HepG2 (cell line): ENCODE measurements around the gene PKLR. TPM values are rescaled to one million over a fixed set of nuclear protein-coding genes. Genes with fewer than 3 reads are reported as not detected.

ENCODE experiments used
- CHD2 ChIP-seq: IDR thresholded peaks from 2 replicates; pipeline ENCODE4 v1.6.1; 2011; ENCODE audit warnings: low read depth, low read length, improper control_type of control experiment
- EHMT2 ChIP-seq: fragments of 200-600 bp; sonication (generic); IDR thresholded peaks from 2 replicates; pipeline ENCODE4 v1.7.0; 2017; ENCODE audit warnings: antibody characterized with exemption, low read depth, low read length, borderline replicate concordance
- HOXA5 ChIP-seq: sonication (generic); formaldehyde crosslinking; IDR thresholded peaks from 2 replicates; pipeline ENCODE4 v1.4.0; 2020; ENCODE audit warnings: missing genetic modification reagents
- KDM2A ChIP-seq: sonication (generic); formaldehyde crosslinking; IDR thresholded peaks from 2 replicates; pipeline ENCODE4 v1.4.0; 2020; ENCODE audit warnings: low read depth, missing genetic modification reagents, borderline replicate concordance
- NFYB ChIP-seq: sonication (generic); formaldehyde crosslinking; IDR thresholded peaks from 2 replicates; pipeline ENCODE4 v1.4.0; 2020; ENCODE audit warnings: missing genetic modification reagents
- RCOR2 ChIP-seq: IDR thresholded peaks from 2 replicates; pipeline ENCODE4 v1.6.1; 2016; ENCODE audit warnings: missing biosample characterization, missing genetic modification reagents
- SATB2 ChIP-seq: sonication (generic); formaldehyde crosslinking; IDR thresholded peaks from 2 replicates; pipeline ENCODE4 v1.5.0; 2020; ENCODE audit warnings: missing genetic modification reagents
- SNAPC4 ChIP-seq: sonication (generic); formaldehyde crosslinking; IDR thresholded peaks from 2 replicates; pipeline ENCODE4 v1.4.0; 2020; ENCODE audit warnings: mild to moderate bottlenecking, missing genetic modification reagents
- TCF7L2 ChIP-seq: IDR thresholded peaks from 2 replicates; pipeline ENCODE4 v1.6.1; 2011; ENCODE audit warnings: mild to moderate bottlenecking, low read depth, low read length, moderate library complexity
- ZBTB21 ChIP-seq: sonication (generic); formaldehyde crosslinking; IDR thresholded peaks from 2 replicates; pipeline ENCODE4 v1.4.0; 2020; ENCODE audit warnings: missing genetic modification reagents
- ZFP36 ChIP-seq: fragments of 150-350 bp; IDR thresholded peaks from 2 replicates; pipeline ENCODE4 v1.6.1; 2018; ENCODE audit warnings: borderline replicate concordance, low read length, low read depth; ENCODE audit not compliant: partially characterized antibody
- ZFX ChIP-seq: sonication (generic); formaldehyde crosslinking; IDR thresholded peaks from 2 replicates; pipeline ENCODE4 v1.4.0; 2020; ENCODE audit warnings: mild to moderate bottlenecking, low read depth, missing genetic modification reagents, moderate library complexity
- ZNF282 ChIP-seq: fragments of 450-650 bp; IDR thresholded peaks from 2 replicates; pipeline ENCODE4 v1.6.1; 2018; ENCODE audit not compliant: partially characterized antibody
- ZNF337 ChIP-seq: sonication (generic); formaldehyde crosslinking; IDR thresholded peaks from 2 replicates; pipeline ENCODE4 v1.5.1; 2020; ENCODE audit warnings: missing genetic modification reagents, low read depth, mild to moderate bottlenecking, borderline replicate concordance
- ZNF33A ChIP-seq: sonication (generic); formaldehyde crosslinking; IDR thresholded peaks from 2 replicates; pipeline ENCODE4 v1.5.1; 2020; ENCODE audit warnings: missing genetic modification reagents, mild to moderate bottlenecking, moderate library complexity, borderline replicate concordance
- ZNF558 ChIP-seq: sonication (generic); formaldehyde crosslinking; IDR thresholded peaks from 2 replicates; pipeline ENCODE4 v1.9.0; 2022; ENCODE audit warnings: mild to moderate bottlenecking, missing genetic modification reagents, borderline replicate concordance
- ZNF749 ChIP-seq: sonication (generic); formaldehyde crosslinking; IDR thresholded peaks from 2 replicates; pipeline ENCODE4 v1.8.0; 2022; ENCODE audit warnings: mild to moderate bottlenecking, missing genetic modification reagents, moderate library complexity, borderline replicate concordance
- polyA plus RNA-seq, 8 experiments: library from polyadenylated mRNA; depleted of rRNA in 3 of 8; stranded (reverse) in 7 of 8; unstranded in 1 of 8; fragments of >200 nt; fragmentation: Illumina TruSeq in 4 of 8; extraction: Trizol in 4 of 8; gene quantifications; 2 replicates each; pipeline versions ENCODE4 v1.2.1 to v1.2.3, GENCODE V29; 2011 to 2016; ENCODE audit warnings: low read depth in 4 of 8, missing spikeins in 1 of 8, mixed read lengths in 1 of 8; ENCODE audit not compliant: insufficient read depth in 1 of 8
- total RNA-seq, 5 experiments: library from RNA; depleted of rRNA; stranded (reverse); fragments of >200 nt; fragmentation: Illumina TruSeq; extraction: Trizol; gene quantifications; 2 replicates each; pipeline ENCODE4 v1.2.3, GENCODE V29; 2016; ENCODE audit warnings: low read depth in 1 of 5
- TF ChIP-seq, protein P1 (sequence below), 2 experiments: IDR thresholded peaks; 2 replicates each; pipeline ENCODE4 v1.6.1; 2011 to 2012; ENCODE audit warnings: low read length in 2 of 2, borderline replicate concordance in 1 of 2, low read depth in 1 of 2, mild to moderate bottlenecking in 1 of 2, moderate library complexity in 1 of 2

Gene PKLR
- total and polyA plus RNA-seq, 2 of the 13 experiments (the other 11 are each of a cell fraction or from before 2014, with no cell fraction given) = 10.3 to 29.3 TPM

DNA sequence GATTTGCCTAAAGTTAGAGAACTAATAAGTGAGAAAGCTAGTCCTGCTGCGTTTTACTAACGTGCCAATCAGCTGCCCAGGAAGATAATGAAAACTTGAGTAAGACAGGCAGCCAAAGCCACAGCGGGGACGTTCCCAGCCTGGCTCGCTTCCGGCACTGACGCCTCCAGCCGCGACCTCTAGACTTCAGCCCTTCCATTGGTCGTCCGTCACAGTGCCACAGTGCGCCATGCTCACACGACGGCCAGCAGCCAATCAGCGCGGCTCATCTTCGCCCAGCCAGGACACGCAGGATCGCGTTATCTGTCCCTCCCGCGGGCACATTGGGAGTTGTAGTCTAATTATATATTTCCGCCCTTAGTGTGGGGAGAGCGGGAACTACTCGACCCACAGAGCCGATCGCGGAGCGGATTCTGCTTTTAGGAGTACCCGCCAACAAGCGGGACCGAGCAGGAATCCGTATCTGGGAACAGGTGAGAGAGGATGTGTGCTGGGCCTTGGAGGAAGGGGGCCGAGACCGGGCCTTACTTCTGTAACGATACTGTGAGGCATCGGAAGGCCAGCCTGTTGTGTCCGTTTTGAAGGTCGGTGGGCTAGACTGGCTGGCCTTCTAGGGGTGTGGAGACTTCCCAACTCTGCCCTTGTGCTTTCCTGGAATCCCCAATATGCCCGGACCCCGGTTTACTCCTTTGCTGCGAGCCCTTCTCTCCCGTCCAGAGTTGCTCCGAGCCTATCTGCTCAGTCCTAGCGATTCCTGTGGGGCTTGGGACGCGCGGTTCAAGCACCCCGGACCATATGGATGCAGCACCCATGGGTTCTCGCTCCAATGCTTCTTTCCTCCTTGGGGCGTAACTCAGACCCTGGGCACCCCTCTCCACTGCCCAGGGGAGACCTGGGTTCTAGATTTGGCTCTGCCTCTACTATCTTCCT lies 7.5 kb upstream of the PKLR start, which contains the start of gene FDPS (continued):
- TF ChIP-seq ZNF558 (CRISPR knock-in tag) (0 out of 2 replicates have a peak, but pooled peaks have one; percentile 66), ZFX (CRISPR knock-in tag) (peak; percentile 81), ZNF337 (CRISPR knock-in tag) (no peak), ZNF749 (CRISPR knock-in tag) (0 out of 2 replicates have a peak, but pooled peaks have one; percentile 45), SATB2 (0 out of 2 replicates have a peak, but pooled peaks have one; percentile 26), ZFP36 (no peak), KDM2A (CRISPR knock-in tag) (peak; percentile 91), CHD2 (peak; percentile 92), SNAPC4 (CRISPR knock-in tag) (no peak), ZNF33A (CRISPR knock-in tag) (no peak), TCF7L2 (no peak), HOXA5 (peak; percentile 52; the same call in 1 of the 2 replicates), RCOR2 (no peak), ZNF282 (no peak), ZBTB21 (CRISPR knock-in tag) (no peak), NFYB (CRISPR knock-in tag) (peak; percentile 97), EHMT2 (no peak; the same call in 1 of the 2 replicates)
- TF ChIP-seq, protein P1, sequence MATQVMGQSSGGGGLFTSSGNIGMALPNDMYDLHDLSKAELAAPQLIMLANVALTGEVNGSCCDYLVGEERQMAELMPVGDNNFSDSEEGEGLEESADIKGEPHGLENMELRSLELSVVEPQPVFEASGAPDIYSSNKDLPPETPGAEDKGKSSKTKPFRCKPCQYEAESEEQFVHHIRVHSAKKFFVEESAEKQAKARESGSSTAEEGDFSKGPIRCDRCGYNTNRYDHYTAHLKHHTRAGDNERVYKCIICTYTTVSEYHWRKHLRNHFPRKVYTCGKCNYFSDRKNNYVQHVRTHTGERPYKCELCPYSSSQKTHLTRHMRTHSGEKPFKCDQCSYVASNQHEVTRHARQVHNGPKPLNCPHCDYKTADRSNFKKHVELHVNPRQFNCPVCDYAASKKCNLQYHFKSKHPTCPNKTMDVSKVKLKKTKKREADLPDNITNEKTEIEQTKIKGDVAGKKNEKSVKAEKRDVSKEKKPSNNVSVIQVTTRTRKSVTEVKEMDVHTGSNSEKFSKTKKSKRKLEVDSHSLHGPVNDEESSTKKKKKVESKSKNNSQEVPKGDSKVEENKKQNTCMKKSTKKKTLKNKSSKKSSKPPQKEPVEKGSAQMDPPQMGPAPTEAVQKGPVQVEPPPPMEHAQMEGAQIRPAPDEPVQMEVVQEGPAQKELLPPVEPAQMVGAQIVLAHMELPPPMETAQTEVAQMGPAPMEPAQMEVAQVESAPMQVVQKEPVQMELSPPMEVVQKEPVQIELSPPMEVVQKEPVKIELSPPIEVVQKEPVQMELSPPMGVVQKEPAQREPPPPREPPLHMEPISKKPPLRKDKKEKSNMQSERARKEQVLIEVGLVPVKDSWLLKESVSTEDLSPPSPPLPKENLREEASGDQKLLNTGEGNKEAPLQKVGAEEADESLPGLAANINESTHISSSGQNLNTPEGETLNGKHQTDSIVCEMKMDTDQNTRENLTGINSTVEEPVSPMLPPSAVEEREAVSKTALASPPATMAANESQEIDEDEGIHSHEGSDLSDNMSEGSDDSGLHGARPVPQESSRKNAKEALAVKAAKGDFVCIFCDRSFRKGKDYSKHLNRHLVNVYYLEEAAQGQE (IDR thresholded peaks at IDR 0.05; ENCODE audit: borderline replicate concordance in 1 of 2, low read depth in 1 of 2, low read length in 2 of 2) = peak; percentile 48 to 83
